GM21390 (cell line): ENCODE results near the gene SYNGR4.

Experiments used
- ATAC-seq: cut with Tn5 transposase; IDR thresholded peaks from one replicate; pipeline ENCODE4 v1.9.1; 2021; ENCODE audit not compliant: unreplicated experiment

SYNGR4 gene

GRCh38 chr19:48424694-48425219, 60.6 kb downstream of the SYNGR4 start:
- no peak for ATAC-seq
